Measurements from ENCODE around the gene ZNF467.

ZNF467 gene, protein sequence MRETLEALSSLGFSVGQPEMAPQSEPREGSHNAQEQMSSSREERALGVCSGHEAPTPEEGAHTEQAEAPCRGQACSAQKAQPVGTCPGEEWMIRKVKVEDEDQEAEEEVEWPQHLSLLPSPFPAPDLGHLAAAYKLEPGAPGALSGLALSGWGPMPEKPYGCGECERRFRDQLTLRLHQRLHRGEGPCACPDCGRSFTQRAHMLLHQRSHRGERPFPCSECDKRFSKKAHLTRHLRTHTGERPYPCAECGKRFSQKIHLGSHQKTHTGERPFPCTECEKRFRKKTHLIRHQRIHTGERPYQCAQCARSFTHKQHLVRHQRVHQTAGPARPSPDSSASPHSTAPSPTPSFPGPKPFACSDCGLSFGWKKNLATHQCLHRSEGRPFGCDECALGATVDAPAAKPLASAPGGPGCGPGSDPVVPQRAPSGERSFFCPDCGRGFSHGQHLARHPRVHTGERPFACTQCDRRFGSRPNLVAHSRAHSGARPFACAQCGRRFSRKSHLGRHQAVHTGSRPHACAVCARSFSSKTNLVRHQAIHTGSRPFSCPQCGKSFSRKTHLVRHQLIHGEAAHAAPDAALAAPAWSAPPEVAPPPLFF

DNA sequence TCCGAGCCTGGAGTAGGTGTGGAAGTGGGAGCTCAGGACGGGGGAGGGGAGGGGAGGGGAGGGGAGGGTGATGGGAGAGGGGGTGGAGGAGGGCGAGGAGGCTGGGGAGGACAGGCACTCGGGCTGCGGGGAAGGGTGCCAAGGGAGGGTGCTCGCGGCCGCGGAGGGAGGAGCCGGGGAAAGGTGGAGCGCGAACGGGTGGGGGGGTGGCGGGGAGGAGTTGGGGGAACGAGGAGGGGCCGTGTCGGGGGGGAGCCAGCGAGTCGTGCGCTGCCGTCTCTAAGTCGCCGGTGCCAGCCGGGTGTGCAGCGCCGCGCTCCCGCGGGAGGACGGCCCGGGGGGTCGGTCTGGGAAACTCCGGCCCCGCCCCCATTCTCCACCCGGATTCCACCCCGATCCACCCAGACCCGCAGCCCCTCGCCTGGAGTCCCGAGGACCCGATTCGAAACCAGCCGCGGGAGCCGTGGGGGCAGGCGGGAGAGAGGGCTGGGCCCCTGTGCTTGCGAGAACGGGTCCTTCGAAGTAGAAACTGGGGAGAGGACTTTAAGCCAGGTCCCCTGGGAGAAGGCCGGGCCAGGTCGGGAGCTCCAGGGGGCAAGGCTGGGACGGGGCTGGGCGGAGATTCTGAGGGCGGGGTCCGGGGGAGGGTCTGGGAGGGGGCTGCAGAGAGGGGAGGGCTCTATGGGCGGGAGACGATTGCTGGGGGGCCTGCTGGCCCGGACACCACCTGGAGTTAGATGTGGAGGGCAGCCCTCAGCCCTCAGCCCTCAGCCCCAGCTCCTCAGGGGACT is at the start of gene ZNF467:
Gene ZNF467 (minus strand): TSS at position 143 of the 791 bp plus-strand sequence. CDS start 2,556 bp downstream, outside the sequence.
- DNase-seq (ENCODE audit: low read depth): no peak

DNA sequence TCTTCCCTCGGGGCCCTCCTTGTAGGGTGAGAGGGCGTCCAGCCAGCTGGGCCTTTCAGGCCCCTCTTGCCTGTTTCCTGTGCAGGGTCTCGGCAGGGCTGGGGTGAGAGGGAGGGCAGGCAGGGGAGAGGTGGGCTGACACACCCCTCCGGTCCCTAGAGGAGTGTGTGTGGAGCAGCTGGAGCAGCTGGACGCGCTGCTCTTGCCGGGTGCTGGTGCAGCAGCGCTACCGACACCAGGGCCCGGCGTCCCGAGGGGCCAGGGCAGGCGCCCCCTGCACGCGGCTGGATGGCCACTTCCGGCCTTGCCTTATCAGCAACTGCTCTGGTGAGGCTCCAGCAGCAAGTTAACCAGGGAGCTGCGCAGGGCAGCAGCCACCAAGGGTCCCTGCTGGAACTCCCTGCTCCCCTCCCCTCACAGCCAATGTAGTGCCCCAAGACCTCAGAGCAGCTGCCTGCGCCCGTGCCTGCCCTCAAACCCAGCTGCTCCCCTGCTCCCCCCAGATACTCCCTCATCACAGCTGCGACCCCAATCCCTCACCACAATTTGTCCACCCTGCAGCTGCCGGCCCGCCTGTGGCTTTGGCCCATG is 49.1 kb upstream of the ZNF467 start:
- no peak for DNase-seq (ENCODE audit: low read depth)

- DNase-seq (ENCODE audit: low read depth): no peak
These were observed 48.1 kb upstream of the ZNF467 start for GRCh38 chr7:149821191-149822148.

- no peak for DNase-seq (ENCODE audit: low read depth)
These were observed 47.3 kb upstream of the ZNF467 start for GRCh38 chr7:149820622-149821190.

DNA sequence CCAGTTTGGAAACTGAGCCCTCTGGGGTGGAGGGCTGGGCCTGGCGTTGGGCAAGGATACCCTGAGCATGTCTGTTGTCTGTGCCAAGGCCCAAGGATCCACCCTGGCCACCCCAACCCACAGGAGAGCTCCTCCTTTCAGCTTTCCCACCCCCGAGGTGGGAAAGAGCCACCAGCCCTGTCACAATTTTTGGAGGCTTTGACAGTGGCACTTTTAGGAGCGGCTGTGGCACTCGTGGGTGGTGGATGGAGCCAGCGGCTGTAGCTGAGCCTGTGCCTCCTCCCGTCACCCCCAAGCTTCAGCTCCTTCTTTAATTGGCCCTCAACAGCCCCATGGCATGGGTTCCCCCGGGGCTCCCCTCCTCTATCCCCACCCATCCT is 46.6 kb upstream of the ZNF467 start:
- DNase-seq (ENCODE audit: low read depth): no peak

GRCh38 chr7:149819141-149819960 is 46.0 kb upstream of the ZNF467 start:
- no peak for DNase-seq (ENCODE audit: low read depth)

GRCh38 chr7:149818536-149818840 is 45.1 kb upstream of the ZNF467 start:
- DNase-seq (ENCODE audit: low read depth): no peak

DNA sequence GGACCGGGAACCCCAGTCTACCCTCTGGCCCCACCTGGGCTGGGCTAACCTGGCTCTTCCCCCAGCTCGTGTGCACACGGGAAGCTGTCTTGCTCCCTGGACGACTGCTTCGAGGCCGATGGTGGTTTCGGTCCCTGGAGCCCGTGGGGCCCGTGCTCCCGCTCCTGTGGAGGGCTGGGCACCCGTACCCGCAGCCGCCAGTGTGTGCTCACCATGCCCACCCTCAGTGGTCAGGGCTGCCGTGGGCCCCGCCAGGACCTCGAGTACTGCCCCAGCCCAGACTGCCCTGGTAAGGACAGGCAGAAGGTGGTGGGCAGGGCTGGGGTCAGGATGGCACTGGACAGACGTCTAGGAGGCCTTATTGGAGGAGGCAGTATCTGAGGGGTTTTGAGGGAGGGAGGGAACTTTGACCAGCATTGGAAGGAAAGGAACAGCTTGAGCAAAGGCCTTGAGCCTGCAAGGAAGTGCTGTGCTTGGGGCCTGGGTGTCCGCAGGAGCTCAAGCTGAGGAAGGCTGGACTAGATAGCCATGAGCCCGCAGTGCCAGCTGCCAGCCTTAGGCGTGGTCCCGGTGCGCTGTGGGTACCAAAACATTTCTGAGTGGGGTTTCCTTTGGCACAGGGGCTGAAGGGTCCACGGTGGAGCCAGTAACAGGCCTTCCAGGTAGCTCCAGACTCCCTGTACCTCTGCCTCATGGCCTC is 44.6 kb upstream of the ZNF467 start:
- no peak for DNase-seq (ENCODE audit: low read depth)

DNA sequence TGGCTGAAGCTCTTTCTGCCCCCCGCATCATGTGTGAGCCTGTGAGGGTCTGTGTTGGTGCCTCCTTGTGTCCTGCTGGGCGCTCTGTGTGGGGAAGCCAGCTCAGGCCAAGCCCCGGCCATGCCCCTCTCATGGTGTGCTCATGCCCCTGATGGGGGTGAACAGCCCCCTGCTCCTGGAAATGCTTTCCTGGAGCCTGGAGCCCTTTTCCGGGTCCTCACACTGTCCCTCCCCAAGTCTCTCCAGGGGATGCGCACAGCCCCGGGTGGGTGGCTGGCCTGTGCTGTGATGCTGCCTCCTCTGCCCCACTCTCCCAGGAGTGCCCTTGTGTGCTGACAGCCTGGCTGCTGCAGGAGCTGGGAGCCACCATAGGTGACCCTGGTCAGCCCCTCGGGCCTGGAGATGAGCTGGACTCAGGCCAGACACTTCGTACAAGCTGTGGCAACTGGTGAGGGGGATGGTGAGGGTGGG is 43.9 kb upstream of the ZNF467 start:
- no peak for DNase-seq (ENCODE audit: low read depth)

DNA sequence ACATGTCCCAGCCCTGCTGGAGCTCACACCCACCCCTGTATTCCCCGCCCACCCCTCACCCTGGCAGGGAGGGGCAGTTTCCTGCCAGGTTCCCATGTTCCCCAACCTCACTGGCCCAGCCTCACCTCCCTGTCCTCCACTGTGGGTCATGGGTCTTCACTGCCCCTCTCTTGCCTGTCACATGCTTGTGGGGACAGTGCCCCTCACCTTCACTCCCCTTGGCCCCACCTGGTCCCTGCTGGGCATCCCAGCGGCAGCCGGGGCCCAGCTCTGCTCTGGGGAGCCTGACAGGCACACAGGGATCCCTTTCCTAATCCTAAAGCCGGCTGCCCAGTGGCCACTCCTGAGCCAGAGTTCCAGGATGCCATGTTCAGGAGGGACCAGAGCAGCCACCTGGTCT is 43.4 kb upstream of the ZNF467 start:
- DNase-seq (ENCODE audit: low read depth): no peak

DNA sequence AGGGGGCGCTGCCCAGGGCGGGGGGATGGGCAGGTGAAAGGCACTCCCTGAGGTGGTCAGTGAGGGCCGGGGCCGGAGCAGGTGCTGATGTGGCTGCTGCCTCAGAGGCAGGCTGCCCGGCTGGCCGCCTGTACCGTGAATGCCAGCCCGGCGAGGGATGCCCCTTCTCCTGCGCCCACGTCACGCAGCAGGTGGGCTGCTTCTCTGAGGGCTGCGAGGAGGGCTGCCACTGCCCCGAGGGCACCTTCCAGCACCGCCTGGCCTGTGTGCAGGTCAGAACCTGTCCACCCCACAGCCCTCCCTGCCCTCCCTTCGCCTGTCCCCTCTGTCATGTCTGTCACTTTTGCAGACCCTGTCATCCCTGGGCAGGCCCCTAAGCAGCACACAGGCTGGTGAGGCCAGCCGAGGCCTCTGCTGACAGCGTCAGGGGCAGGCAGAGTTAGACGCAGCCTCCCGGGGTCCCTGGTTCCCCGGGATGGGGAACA is 42.9 kb upstream of the ZNF467 start:
- no peak for DNase-seq (ENCODE audit: low read depth)

DNA sequence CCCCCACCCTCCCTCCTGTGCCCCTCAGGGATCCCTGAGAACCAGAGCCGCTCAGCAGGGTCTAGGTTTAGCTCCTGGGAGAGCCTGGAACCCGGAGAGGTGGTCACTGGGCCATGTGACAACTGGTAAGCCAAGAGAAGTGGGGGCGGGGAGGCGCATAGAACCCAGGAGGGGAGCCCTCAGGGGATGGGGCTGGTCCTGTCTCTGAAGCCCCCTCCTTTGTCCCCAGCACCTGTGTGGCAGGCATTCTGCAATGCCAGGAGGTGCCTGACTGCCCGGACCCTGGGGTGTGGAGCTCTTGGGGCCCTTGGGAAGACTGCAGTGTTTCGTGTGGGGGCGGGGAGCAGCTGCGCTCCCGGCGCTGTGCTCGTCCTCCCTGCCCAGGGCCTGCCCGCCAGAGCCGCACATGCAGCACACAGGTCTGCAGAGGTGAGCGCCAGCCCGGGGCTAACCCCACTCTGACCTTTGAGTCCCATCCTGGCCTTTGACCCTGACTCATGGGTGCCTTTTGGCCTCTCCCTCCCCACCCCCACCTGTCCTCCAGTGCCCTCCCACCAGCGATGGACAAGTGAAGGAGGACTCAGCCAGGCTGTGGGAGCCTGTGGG is 42.4 kb upstream of the ZNF467 start:
- DNase-seq (ENCODE audit: low read depth): no peak

DNA sequence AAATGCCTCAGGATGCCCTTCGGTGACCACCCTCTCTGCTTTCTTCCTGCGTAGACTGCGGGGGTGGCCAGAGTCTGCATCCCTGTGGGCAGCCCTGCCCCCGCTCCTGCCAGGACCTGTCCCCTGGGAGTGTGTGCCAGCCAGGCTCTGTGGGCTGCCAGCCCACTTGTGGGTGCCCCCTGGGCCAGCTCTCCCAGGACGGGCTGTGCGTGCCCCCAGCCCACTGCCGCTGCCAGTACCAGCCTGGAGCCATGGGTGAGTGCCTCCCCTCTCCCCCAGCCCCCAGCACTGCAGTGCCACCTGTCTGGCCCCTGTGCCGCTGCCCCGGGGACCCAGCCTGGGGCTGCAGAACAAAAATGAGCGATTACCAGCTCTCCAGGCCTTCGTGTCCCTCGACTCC is 41.7 kb upstream of the ZNF467 start:
- DNase-seq (ENCODE audit: low read depth): no peak

DNA sequence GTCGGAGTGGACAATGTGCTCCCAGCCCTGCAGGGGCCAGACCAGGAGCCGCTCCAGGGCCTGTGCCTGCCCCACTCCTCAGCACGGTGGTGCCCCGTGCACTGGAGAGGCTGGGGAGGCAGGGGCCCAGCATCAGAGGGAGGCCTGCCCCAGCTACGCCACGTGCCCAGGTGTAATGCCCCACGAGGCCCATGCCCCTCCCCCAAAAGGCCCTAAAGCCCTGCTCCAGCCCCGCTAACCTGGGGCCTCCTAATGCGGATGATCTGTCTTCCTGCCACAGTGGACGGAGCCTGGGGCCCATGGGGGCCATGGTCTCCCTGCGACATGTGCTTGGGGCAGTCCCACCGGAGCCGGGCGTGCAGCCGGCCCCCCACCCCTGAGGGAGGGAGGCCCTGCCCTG is 41.1 kb upstream of the ZNF467 start:
- no peak for DNase-seq (ENCODE audit: low read depth)

DNA sequence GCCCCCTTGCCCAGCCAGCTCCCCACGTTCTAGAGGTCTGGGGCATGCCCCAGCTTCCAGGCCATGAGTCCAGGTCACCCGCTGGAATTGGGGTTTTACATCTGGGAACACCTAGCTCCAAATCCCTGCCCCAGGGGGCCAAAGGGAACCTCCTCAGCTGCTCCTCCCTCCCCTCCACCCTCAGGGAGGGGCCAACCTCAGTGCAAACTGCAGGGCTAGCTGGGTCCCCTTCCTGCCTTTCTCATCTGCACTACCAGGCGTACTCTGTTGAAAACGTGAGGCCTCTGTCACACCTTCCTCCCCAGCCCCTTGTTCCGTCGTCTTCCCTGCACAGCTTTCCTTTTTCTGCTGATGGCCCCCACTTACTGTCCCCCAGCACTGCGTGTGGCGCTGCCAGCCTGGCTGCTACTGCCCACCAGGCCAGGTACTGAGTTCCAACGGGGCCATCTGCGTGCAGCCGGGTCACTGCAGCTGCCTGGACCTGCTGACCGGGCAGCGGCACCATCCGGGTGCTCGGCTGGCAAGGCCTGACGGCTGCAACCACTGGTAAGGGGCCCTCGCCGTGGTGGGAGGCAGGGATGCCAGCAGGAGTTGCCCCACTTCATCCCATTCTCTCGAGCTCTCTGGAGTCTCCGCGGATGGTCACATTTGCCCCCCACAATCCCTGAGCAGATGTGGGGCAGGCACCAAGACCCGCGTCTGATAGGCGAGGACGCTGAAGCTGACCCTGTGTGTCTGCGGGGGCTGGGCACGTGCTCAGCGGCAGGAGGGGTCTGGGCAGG is 40.1 kb upstream of the ZNF467 start:
- no peak for DNase-seq (ENCODE audit: low read depth)

- DNase-seq (ENCODE audit: low read depth): no peak
These were observed 38.6 kb upstream of the ZNF467 start for GRCh38 chr7:149811831-149812490.

GRCh38 chr7:149811221-149811620 is 37.8 kb upstream of the ZNF467 start:
- no peak for DNase-seq (ENCODE audit: low read depth)

GRCh38 chr7:149809215-149809614 is 35.8 kb upstream of the ZNF467 start:
- DNase-seq (ENCODE audit: low read depth): no peak

Data from stimulated activated CD8-positive, alpha-beta memory T cell treated with anti-CD3 and anti-CD28 coated beads, Interleukin-7, amount 100 ng/mL, for 24 hours (primary cell).